ENCODE results near the gene ARHGAP26. TPM values are rescaled to one million over a fixed set of nuclear protein-coding genes. Genes with fewer than 3 reads are reported as not detected.

ARHGAP26 gene, protein sequence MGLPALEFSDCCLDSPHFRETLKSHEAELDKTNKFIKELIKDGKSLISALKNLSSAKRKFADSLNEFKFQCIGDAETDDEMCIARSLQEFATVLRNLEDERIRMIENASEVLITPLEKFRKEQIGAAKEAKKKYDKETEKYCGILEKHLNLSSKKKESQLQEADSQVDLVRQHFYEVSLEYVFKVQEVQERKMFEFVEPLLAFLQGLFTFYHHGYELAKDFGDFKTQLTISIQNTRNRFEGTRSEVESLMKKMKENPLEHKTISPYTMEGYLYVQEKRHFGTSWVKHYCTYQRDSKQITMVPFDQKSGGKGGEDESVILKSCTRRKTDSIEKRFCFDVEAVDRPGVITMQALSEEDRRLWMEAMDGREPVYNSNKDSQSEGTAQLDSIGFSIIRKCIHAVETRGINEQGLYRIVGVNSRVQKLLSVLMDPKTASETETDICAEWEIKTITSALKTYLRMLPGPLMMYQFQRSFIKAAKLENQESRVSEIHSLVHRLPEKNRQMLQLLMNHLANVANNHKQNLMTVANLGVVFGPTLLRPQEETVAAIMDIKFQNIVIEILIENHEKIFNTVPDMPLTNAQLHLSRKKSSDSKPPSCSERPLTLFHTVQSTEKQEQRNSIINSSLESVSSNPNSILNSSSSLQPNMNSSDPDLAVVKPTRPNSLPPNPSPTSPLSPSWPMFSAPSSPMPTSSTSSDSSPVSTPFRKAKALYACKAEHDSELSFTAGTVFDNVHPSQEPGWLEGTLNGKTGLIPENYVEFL
- total RNA-seq (ENCODE audit: unreplicated experiment) = 20.1 TPM
- long read RNA-seq, partial matches to known transcripts = 0 of 3 reads
- long read RNA-seq, other reads (novel, unspliced or antisense) = 3 of 3 reads

DNA sequence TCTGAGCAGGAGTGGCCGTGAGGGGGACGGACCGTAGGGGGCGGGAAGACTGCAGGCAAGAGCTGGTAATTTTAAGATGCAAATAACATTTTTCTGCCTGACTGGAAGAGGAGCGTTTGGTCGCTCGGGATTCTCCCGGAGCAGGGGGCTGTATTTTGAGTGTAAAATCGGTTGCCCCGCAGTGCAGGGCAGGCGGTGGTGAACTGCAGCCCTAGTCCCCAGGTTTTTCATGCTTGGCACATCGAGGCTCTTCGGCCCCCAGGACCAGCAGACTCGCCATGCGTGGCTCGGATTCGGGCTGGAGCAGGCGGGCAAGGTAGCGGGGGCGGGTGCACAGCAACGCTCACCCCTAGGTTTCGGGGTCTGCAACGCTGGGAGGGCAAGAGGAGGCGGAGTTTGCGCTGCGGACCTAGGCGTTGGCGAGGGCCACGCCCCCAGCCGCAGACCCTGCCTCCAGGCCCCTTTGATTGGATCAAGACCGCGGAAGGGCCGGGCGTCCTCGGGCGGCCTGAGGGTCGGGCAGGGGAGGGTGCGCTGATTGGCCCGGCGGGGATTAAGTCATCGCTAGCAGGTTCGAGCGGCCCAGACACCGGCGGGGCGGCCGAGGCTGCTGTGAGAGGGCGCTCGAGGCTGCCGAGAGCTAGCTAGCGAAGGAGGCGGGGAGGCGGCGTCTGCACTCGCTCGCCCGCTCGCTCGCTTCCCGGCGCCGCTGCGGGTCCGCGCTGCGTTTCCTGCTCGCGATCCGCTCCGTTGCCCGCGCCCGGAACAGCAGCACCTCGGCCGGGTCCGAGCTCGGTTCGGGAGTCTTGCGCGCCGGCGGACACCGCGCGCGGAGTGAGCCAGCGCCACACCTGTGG lies at the start of gene ARHGAP26:
Gene ARHGAP26 (plus strand): TSS at position 585 of the 857 bp plus-strand sequence. CDS start 385 bp downstream, outside the sequence.
- peak; percentile 98 for DNase-seq
- Mint-ChIP-seq H3K27me3 (ENCODE audit: unreplicated experiment) (peaks cover 7% of the 10 kb centered on the region), H3K4me3 (ENCODE audit: unreplicated experiment) (peak within 1 kb of the TSS; percentile 94), H3K9me3 (ENCODE audit: unreplicated experiment) (no peaks in the 10 kb centered on the region), H3K36me3 (ENCODE audit: unreplicated experiment) (no peaks in the 10 kb centered on the region), H3K27ac (ENCODE audit: unreplicated experiment) (peak within 1 kb of the TSS; percentile 39), H3K4me1 (ENCODE audit: low read depth, unreplicated experiment) (no peaks in the 10 kb centered on the region)
- TF ChIP-seq, protein P1, sequence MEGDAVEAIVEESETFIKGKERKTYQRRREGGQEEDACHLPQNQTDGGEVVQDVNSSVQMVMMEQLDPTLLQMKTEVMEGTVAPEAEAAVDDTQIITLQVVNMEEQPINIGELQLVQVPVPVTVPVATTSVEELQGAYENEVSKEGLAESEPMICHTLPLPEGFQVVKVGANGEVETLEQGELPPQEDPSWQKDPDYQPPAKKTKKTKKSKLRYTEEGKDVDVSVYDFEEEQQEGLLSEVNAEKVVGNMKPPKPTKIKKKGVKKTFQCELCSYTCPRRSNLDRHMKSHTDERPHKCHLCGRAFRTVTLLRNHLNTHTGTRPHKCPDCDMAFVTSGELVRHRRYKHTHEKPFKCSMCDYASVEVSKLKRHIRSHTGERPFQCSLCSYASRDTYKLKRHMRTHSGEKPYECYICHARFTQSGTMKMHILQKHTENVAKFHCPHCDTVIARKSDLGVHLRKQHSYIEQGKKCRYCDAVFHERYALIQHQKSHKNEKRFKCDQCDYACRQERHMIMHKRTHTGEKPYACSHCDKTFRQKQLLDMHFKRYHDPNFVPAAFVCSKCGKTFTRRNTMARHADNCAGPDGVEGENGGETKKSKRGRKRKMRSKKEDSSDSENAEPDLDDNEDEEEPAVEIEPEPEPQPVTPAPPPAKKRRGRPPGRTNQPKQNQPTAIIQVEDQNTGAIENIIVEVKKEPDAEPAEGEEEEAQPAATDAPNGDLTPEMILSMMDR (IDR thresholded peaks at IDR 0.05; ENCODE audit: partially characterized antibody, unreplicated experiment) = no peak

DNA sequence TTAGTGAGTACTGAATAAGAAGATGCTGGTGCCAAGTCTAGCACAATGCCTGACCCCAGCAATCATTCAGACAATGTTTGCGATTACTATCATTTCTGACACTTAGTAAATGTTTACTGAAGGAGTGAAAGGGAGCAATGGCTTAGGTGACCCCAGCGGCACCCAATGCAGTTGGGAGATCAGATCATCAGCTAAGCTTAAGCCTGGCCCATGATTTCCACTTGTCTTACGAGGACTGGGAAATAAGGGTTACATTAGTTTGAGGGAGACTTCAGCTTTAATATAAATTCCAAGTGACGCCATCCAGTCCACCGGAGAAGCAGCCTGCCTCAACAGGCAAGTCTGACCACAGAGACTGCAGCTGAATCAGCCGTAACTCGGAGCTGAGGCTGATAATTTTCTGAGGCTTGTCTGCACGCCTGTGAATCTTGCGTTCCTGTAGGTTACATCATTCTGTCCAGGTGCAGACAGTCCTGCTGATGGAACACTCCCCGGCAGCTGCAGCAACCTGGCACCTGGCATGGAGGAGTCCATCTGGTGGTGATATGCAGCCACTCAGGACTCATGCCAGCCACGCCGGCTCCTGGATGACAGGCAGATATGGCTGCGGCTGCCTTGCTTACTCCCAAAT lies 49.4 kb upstream of the ARHGAP26 start:
- peaks cover 2% of the 10 kb centered on the region for H3K4me1 Mint-ChIP-seq (ENCODE audit: low read depth, unreplicated experiment)
- peaks cover 1% of the 10 kb centered on the region for H3K27me3 Mint-ChIP-seq (ENCODE audit: unreplicated experiment)
- H3K4me3 Mint-ChIP-seq (ENCODE audit: unreplicated experiment) = no peak overlapping the region
- TF ChIP-seq, protein P1 (IDR thresholded peaks at IDR 0.05; ENCODE audit: partially characterized antibody, unreplicated experiment) = no peak
- no peaks in the 10 kb centered on the region for H3K36me3 Mint-ChIP-seq (ENCODE audit: unreplicated experiment)
- peak; percentile 27 for DNase-seq
- H3K9me3 Mint-ChIP-seq (ENCODE audit: unreplicated experiment) = no peaks in the 10 kb centered on the region
- H3K27ac Mint-ChIP-seq (ENCODE audit: unreplicated experiment) = no peak overlapping the region

DNA sequence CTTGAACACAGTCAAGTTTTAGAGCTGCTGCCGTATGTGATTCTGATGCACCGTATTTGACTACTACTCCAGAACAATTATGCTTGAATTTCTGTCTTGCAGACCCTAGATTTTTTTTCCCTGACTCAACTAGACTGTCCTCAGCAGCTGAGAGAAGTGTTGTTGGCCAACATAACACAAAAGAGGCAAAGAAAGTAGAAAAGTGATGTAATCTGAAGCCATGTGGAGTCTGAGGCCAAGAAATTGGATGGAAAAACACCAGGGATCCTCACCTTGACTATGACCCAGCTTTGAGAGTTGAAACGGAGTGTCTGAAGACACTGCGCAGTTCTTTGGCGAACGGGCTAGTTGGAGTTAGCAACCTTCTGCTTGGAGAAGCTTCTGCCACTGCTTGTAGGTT lies 48.0 kb upstream of the ARHGAP26 start:
- TF ChIP-seq, protein P1 (IDR thresholded peaks at IDR 0.05; ENCODE audit: partially characterized antibody, unreplicated experiment) = no peak
- Mint-ChIP-seq H3K27me3 (ENCODE audit: unreplicated experiment) (peaks cover 1% of the 10 kb centered on the region), H3K27ac (ENCODE audit: unreplicated experiment) (no peak overlapping the region), H3K4me3 (ENCODE audit: unreplicated experiment) (no peak overlapping the region), H3K4me1 (ENCODE audit: low read depth, unreplicated experiment) (peaks cover 2% of the 10 kb centered on the region), H3K36me3 (ENCODE audit: unreplicated experiment) (no peaks in the 10 kb centered on the region), H3K9me3 (ENCODE audit: unreplicated experiment) (no peaks in the 10 kb centered on the region)
- DNase-seq = no peak

DNA sequence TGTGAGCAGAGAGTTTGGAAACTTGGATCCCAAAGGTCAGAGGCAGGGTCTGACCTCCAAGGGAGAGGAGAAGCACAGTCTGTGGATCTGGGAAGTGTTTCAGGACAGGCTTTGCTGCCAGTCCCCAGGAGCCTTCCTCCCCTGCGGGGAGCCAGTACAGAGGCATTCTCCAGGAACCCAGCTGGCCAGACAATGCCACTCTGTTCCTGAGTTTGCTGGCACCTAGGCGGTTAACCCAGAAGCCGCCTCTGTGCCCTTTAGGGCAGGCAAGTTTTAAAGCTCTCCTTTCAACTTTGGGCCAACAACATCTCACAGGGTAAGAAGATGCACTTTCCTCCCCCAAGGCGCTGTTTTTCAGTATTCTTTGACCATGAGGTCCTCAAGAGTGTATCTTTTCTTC lies 47.3 kb upstream of the ARHGAP26 start:
- H3K4me3 Mint-ChIP-seq (ENCODE audit: unreplicated experiment) = no peak overlapping the region
- no peak overlapping the region for H3K27ac Mint-ChIP-seq (ENCODE audit: unreplicated experiment)
- peaks cover 2% of the 10 kb centered on the region for H3K4me1 Mint-ChIP-seq (ENCODE audit: low read depth, unreplicated experiment)
- no peaks in the 10 kb centered on the region for H3K36me3 Mint-ChIP-seq (ENCODE audit: unreplicated experiment)
- no peak for DNase-seq
- H3K27me3 Mint-ChIP-seq (ENCODE audit: unreplicated experiment) = peaks cover 1% of the 10 kb centered on the region
- TF ChIP-seq, protein P1 (IDR thresholded peaks at IDR 0.05; ENCODE audit: partially characterized antibody, unreplicated experiment) = no peak
- H3K9me3 Mint-ChIP-seq (ENCODE audit: unreplicated experiment) = no peaks in the 10 kb centered on the region

Data from glutamatergic neuron (in vitro differentiated cells).